ENCODE data around the gene CTNNA1. TPM values are rescaled to one million over a fixed set of nuclear protein-coding genes. Genes with fewer than 3 reads are reported as not detected.

Gene CTNNA1
- total RNA-seq, 1 donor from 2014 or later, result 361 TPM

GRCh38 chr5:138949223-138949574 lies 196.0 kb downstream of the CTNNA1 start:
- ATAC-seq, result no peak
- H3K9me3 ChIP-seq, result no peaks in the 10 kb centered on the region
- DNase-seq, result no peak
- no peak overlapping the region for H3K27ac ChIP-seq
- peaks cover 49% of the 10 kb centered on the region for H3K4me1 ChIP-seq
- no peaks in the 10 kb centered on the region for H3K27me3 ChIP-seq (ENCODE audit: low read depth)
- H3K36me3 ChIP-seq, result peaks cover 22% of the 10 kb centered on the region
- intact Hi-C loops (cut with DNase I), result no loop called here
- H3K4me3 ChIP-seq, result no peak overlapping the region
- no peak for TF ChIP-seq CTCF (IDR thresholded peaks at IDR 0.05)

- no peak for DNase-seq
- TF ChIP-seq CTCF (IDR thresholded peaks at IDR 0.05), result no peak
- H3K4me1 ChIP-seq, result peaks cover 57% of the 10 kb centered on the region
- ATAC-seq, result no peak
- H3K36me3 ChIP-seq, result peaks cover 22% of the 10 kb centered on the region
- H3K4me3 ChIP-seq, result no peak overlapping the region
- H3K9me3 ChIP-seq, result no peaks in the 10 kb centered on the region
- intact Hi-C loops (cut with DNase I), result no loop called here
- no peaks in the 10 kb centered on the region for H3K27me3 ChIP-seq (ENCODE audit: low read depth)
- H3K27ac ChIP-seq, result no peak overlapping the region
Measured at GRCh38 chr5:138949988-138950387, 196.8 kb downstream of the CTNNA1 start.

- TF ChIP-seq CTCF (IDR thresholded peaks at IDR 0.05), result no peak
- H3K4me1 ChIP-seq, result peaks cover 62% of the 10 kb centered on the region
- H3K27me3 ChIP-seq (ENCODE audit: low read depth), result no peaks in the 10 kb centered on the region
- intact Hi-C loops (cut with DNase I), result no loop called here
- DNase-seq, result peak; percentile 68
- peaks cover 22% of the 10 kb centered on the region for H3K36me3 ChIP-seq
- ATAC-seq, result peak; percentile 52 to 69
- no peak overlapping the region for H3K27ac ChIP-seq
- H3K9me3 ChIP-seq, result no peaks in the 10 kb centered on the region
- H3K4me3 ChIP-seq, result no peak overlapping the region
Measured at GRCh38 chr5:138950421-138951031, 197.3 kb downstream of the CTNNA1 start.

GRCh38 chr5:138951091-138951985 lies 198.1 kb downstream of the CTNNA1 start:
- H3K27me3 ChIP-seq (ENCODE audit: low read depth), result no peaks in the 10 kb centered on the region
- no peak for TF ChIP-seq CTCF (IDR thresholded peaks at IDR 0.05)
- H3K4me3 ChIP-seq, result no peak overlapping the region
- H3K9me3 ChIP-seq, result no peaks in the 10 kb centered on the region
- peak overlapping the region; percentile 4 for H3K27ac ChIP-seq
- intact Hi-C loops (cut with DNase I), result no loop called here
- no peak for DNase-seq
- no peak for ATAC-seq
- peaks cover 66% of the 10 kb centered on the region for H3K4me1 ChIP-seq
- peaks cover 16% of the 10 kb centered on the region for H3K36me3 ChIP-seq

- TF ChIP-seq CTCF (IDR thresholded peaks at IDR 0.05), result no peak
- ATAC-seq, result no peak
- H3K4me3 ChIP-seq, result no peak overlapping the region
- H3K27ac ChIP-seq, result peak overlapping the region; percentile 68
- no peaks in the 10 kb centered on the region for H3K9me3 ChIP-seq
- no peak for DNase-seq
- H3K27me3 ChIP-seq (ENCODE audit: low read depth), result no peaks in the 10 kb centered on the region
- peaks cover 8% of the 10 kb centered on the region for H3K36me3 ChIP-seq
- intact Hi-C loops (cut with DNase I), result no loop called here
- H3K4me1 ChIP-seq, result peaks cover 66% of the 10 kb centered on the region
Measured at GRCh38 chr5:138951986-138952735, 198.9 kb downstream of the CTNNA1 start.
